CD14-positive monocyte (primary cell): ENCODE results near the gene POLK. TPM values are rescaled to one million over a fixed set of nuclear protein-coding genes. Genes with fewer than 3 reads are reported as not detected.

Source experiments
- DNase-seq, 3 donors: peaks; one replicate each; pipeline ENCODE4 v3.0.0-alpha.2; 2011 to 2022
- H2AFZ ChIP-seq: 2 replicates; pipeline ENCODE4 v1.6.0; 2012; ENCODE audit warnings: mild to moderate bottlenecking, low read depth, low read length, inconsistent platforms; ENCODE audit not compliant: insufficient read depth, poor library complexity, severe bottlenecking
- H3K27ac ChIP-seq, 2 donors: 1 replicate in 1 of 2; 2 replicates in 1 of 2; pipeline ENCODE4 v1.5.1; 2012 to 2013; ENCODE audit warnings: low read length in 2 of 2, control low read depth in 1 of 2, inconsistent platforms in 1 of 2, low read depth in 1 of 2, mild to moderate bottlenecking in 1 of 2
- H3K27me3 ChIP-seq, 2 donors: one replicate each; pipeline versions ENCODE4 v1.6.0 to v1.6.1; 2011 to 2013; ENCODE audit warnings: low read length in 2 of 2; ENCODE audit not compliant: control insufficient read depth in 2 of 2, insufficient read depth in 2 of 2
- H3K36me3 ChIP-seq, 2 donors: replicated peaks in 1 of 2; 1 replicate in 1 of 2; 2 replicates in 1 of 2; pipeline versions ENCODE4 v1.5.1 to v1.6.1; 2012 to 2013; ENCODE audit warnings: low read length in 2 of 2, control low read depth in 1 of 2, inconsistent platforms in 1 of 2, mild to moderate bottlenecking in 1 of 2; ENCODE audit not compliant: insufficient read depth in 2 of 2, control insufficient read depth in 1 of 2
- H3K4me1 ChIP-seq, 2 donors: 1 replicate in 1 of 2; 2 replicates in 1 of 2; pipeline versions ENCODE4 v1.5.1 to v1.6.1; 2012 to 2013; ENCODE audit warnings: low read length in 2 of 2, control low read depth in 1 of 2, inconsistent platforms in 1 of 2, mild to moderate bottlenecking in 1 of 2, moderate library complexity in 1 of 2; ENCODE audit not compliant: insufficient read depth in 2 of 2, control insufficient read depth in 1 of 2
- H3K4me2 ChIP-seq: replicated peaks from 2 replicates; pipeline ENCODE3; 2012; ENCODE audit warnings: low read length, moderate library complexity, mild to moderate bottlenecking; ENCODE audit not compliant: poor library complexity, severe bottlenecking; ENCODE audit errors: extremely low read depth
- H3K4me3 ChIP-seq, 3 experiments: fragments of 200-600 bp in 1 of 3; sonication (generic) in 1 of 3; replicated peaks in 1 of 3; 1 replicate in 2 of 3; 2 replicates in 1 of 3; pipeline ENCODE4 v1.5.1; 2011 to 2013; ENCODE audit warnings: low read length in 3 of 3, mild to moderate bottlenecking in 3 of 3, control low read depth in 2 of 3, low read depth in 2 of 3, inconsistent platforms in 1 of 3, moderate library complexity in 1 of 3
- H3K79me2 ChIP-seq: 2 replicates; pipeline ENCODE4 v1.6.0; 2012; ENCODE audit warnings: mild to moderate bottlenecking, control low read depth, inconsistent platforms, low read length, moderate library complexity; ENCODE audit not compliant: insufficient read depth
- H3K9ac ChIP-seq: 2 replicates; pipeline ENCODE4 v1.6.0; 2017; ENCODE audit warnings: low read length, mild to moderate bottlenecking; ENCODE audit not compliant: insufficient read depth, poor library complexity, severe bottlenecking
- H3K9me3 ChIP-seq, 2 donors: replicated peaks in 1 of 2; 1 replicate in 1 of 2; 2 replicates in 1 of 2; pipeline versions ENCODE4 v1.5.1 to v1.6.1; 2012 to 2013; ENCODE audit warnings: low read length in 2 of 2, control low read depth in 1 of 2; ENCODE audit not compliant: control insufficient read depth in 1 of 2, insufficient read depth in 1 of 2
- H4K20me1 ChIP-seq: 2 replicates; pipeline ENCODE4 v1.6.0; 2012; ENCODE audit warnings: mild to moderate bottlenecking, low read length, control low read depth, moderate library complexity; ENCODE audit not compliant: insufficient read depth
- H3K27ac Mint-ChIP-seq, 7 donors: one replicate each; pipeline ENCODE4 v1.8.0; 2020; ENCODE audit warnings: mild to moderate bottlenecking in 7 of 7, mixed read lengths in 7 of 7, moderate library complexity in 6 of 7, inconsistent platforms in 2 of 7
- H3K27me3 Mint-ChIP-seq, 3 donors: one replicate each; pipeline ENCODE4 v1.8.0; 2021 to 2022; ENCODE audit warnings: low read depth in 3 of 3, mild to moderate bottlenecking in 3 of 3, mixed read lengths in 3 of 3, moderate library complexity in 3 of 3, inconsistent platforms in 1 of 3
- H3K36me3 Mint-ChIP-seq, 2 donors: one replicate each; pipeline ENCODE4 v1.8.0; 2020; ENCODE audit warnings: mixed read lengths in 2 of 2, inconsistent platforms in 1 of 2, mild to moderate bottlenecking in 1 of 2
- H3K4me1 Mint-ChIP-seq: one replicate; pipeline ENCODE4 v1.8.0; 2020; ENCODE audit warnings: mild to moderate bottlenecking, mixed read lengths
- H3K4me3 Mint-ChIP-seq, 2 donors: one replicate each; pipeline ENCODE4 v1.8.0; 2020; ENCODE audit warnings: mild to moderate bottlenecking in 2 of 2, mixed read lengths in 2 of 2, moderate library complexity in 1 of 2
- H3K9me3 Mint-ChIP-seq, 7 donors: one replicate each; pipeline ENCODE4 v1.8.0; 2020 to 2022; ENCODE audit warnings: mixed read lengths in 7 of 7, mild to moderate bottlenecking in 6 of 7, moderate library complexity in 6 of 7, inconsistent platforms in 2 of 7
- WGBS: methylation state at CpG from one replicate; pipeline ENCODE4 v1.1.5; 2013; ENCODE audit warnings: missing lambda C conversion rate; ENCODE audit not compliant: insufficient coverage; 5-methylcytosine and 5-hydroxymethylcytosine counted together
- intact Hi-C, 2 donors: fragments of 100-400 bp; cut with micrococcal nuclease; formaldehyde crosslinking; loops; one replicate each; pipeline versions ENCODE4 v1.15.0 to v1.15.1; 2023
- polyA plus RNA-seq, 3 donors: library from polyadenylated mRNA; depleted of rRNA in 1 of 3; unstranded in 2 of 3; stranded (reverse) in 1 of 3; fragments of 300-500 nt in 2 of 3; fragments of >200 nt in 1 of 3; fragmentation: Illumina TruSeq in 2 of 3; gene quantifications; 1 replicate in 2 of 3; 2 replicates in 1 of 3; pipeline ENCODE4 v1.2.3, GENCODE V29; 2012 to 2021
- TF ChIP-seq, protein P1 (sequence below): fragments of 200-600 bp; IDR thresholded peaks from one replicate; pipeline ENCODE4 v1.8.0; 2022; ENCODE audit warnings: antibody characterized with exemption, mild to moderate bottlenecking

POLK gene
- polyA plus RNA-seq, 3 donors, result 18.1 to 27.2 (median 22.3) TPM

DNA sequence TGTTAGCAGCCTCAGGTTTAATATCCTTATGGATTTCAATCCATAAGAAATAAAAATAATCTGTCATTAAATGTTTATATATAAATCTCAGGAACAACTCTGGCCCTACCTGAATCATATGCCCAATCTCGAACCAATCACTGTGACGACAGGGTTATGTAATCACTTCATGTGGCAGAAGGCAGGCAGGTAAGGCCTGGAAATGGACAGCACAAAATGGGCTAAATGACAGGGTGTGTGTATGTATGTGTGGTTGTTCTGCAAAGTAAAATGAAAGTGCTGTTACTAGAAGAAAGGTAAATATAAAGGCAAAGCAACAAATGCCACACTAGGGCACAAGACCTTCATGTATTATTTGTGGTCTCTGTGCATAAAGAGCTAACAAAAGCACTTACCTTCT lies 119.2 kb downstream of the POLK start:
- Histone ChIP-seq H3K27ac (no peak overlapping the region), H3K27me3 (no peaks in the 10 kb centered on the region), H3K4me1 (peaks cover 0 to 3% of the 10 kb centered on the region in 2 donors), H3K79me2 (no peaks in the 10 kb centered on the region), H3K36me3 (no peaks in the 10 kb centered on the region), H3K4me3 (no peak overlapping the region), H3K9ac (no peak overlapping the region), H3K9me3 (no peaks in the 10 kb centered on the region), H2AFZ (no peak overlapping the region), H3K4me2 (no peak overlapping the region), H4K20me1 (no peaks in the 10 kb centered on the region)
- intact Hi-C loops, result no loop called here
- peaks cover 0 to 5% of the 10 kb centered on the region in 2 donors for H3K36me3 Mint-ChIP-seq
- WGBS, result no CpG with 5 or more reads among the region's 2 CpGs
- H3K4me3 Mint-ChIP-seq, result no peak overlapping the region
- TF ChIP-seq, protein P1, sequence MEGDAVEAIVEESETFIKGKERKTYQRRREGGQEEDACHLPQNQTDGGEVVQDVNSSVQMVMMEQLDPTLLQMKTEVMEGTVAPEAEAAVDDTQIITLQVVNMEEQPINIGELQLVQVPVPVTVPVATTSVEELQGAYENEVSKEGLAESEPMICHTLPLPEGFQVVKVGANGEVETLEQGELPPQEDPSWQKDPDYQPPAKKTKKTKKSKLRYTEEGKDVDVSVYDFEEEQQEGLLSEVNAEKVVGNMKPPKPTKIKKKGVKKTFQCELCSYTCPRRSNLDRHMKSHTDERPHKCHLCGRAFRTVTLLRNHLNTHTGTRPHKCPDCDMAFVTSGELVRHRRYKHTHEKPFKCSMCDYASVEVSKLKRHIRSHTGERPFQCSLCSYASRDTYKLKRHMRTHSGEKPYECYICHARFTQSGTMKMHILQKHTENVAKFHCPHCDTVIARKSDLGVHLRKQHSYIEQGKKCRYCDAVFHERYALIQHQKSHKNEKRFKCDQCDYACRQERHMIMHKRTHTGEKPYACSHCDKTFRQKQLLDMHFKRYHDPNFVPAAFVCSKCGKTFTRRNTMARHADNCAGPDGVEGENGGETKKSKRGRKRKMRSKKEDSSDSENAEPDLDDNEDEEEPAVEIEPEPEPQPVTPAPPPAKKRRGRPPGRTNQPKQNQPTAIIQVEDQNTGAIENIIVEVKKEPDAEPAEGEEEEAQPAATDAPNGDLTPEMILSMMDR, result no peak
- H3K9me3 Mint-ChIP-seq, result peaks cover 0 to 6% (median 0%) of the 10 kb centered on the region in 7 donors
- peaks cover 8% of the 10 kb centered on the region for H3K4me1 Mint-ChIP-seq
- no peak overlapping the region for H3K27ac Mint-ChIP-seq
- H3K27me3 Mint-ChIP-seq, result no peaks in the 10 kb centered on the region
- no peak for DNase-seq

- peaks cover 0 to 4% (median 0%) of the 10 kb centered on the region in 3 donors for H3K27me3 Mint-ChIP-seq
- DNase-seq, result no peak
- intact Hi-C loops, result no loop called here
- Histone ChIP-seq H2AFZ (no peak overlapping the region), H3K36me3 (no peaks in the 10 kb centered on the region), H3K4me3 (no peak overlapping the region), H4K20me1 (no peaks in the 10 kb centered on the region), H3K9ac (no peak overlapping the region), H3K27me3 (no peaks in the 10 kb centered on the region), H3K79me2 (no peaks in the 10 kb centered on the region), H3K4me2 (no peak overlapping the region), H3K27ac (no peak overlapping the region), H3K9me3 (no peaks in the 10 kb centered on the region), H3K4me1 (peaks cover 0 to 3% of the 10 kb centered on the region in 2 donors)
- peaks cover 8% of the 10 kb centered on the region for H3K4me1 Mint-ChIP-seq
- TF ChIP-seq, protein P1, result no peak
- peak overlapping the region in 1 of 7 donors; percentile 39 for H3K27ac Mint-ChIP-seq
- H3K4me3 Mint-ChIP-seq, result no peak overlapping the region
- WGBS, result 100% methylated on average over 1 of the region's 1 CpG
- peaks cover 0 to 6% (median 0%) of the 10 kb centered on the region in 7 donors for H3K9me3 Mint-ChIP-seq
- H3K36me3 Mint-ChIP-seq, result peaks cover 0 to 3% of the 10 kb centered on the region in 2 donors
Measured at GRCh38 chr5:75632321-75632720, 120.6 kb downstream of the POLK start.
